Endothelial cell of umbilical vein (primary cell): ENCODE results near the gene SLAMF6. TPM values are rescaled to one million over a fixed set of nuclear protein-coding genes. Genes with fewer than 3 reads are reported as not detected.

ENCODE experiments used
- BruUV-seq: library from RNA; stranded (reverse); fragments of 400-500 nt; replicated peaks from 2 replicates; lab custom pipeline; 2021; lab: Mats Ljungman, UMichigan
- CTCF ChIA-PET: fragments of 300-600, 350-600 bp; sonication (Branson Sonifier 250); formaldehyde crosslinking; loops from one replicate; lab custom pipeline; 2021; ENCODE audit warnings: antibody characterized with exemption, inconsistent platforms; lab: Charles Lee
- POLR2A ChIA-PET: fragments of 300-600, 350-600 bp; sonication (Branson Sonifier 250); formaldehyde crosslinking; loops from one replicate; lab custom pipeline; 2021; ENCODE audit warnings: antibody characterized with exemption, inconsistent platforms; lab: Charles Lee
- DNase-seq: peaks from one replicate; pipeline ENCODE4 v3.0.0-alpha.2; 2011; ENCODE audit warnings: low read depth, low spot score
- FAIRE-seq: peaks from 2 replicates; lab custom pipeline; 2011; peaks lifted over from hg19 to GRCh38; lab: Jason Lieb, UNC
- H2AFZ ChIP-seq: 2 replicates; pipeline ENCODE4 v1.6.0; 2012; ENCODE audit warnings: low read depth, low read length, control low read depth, inconsistent platforms
- H3K27ac ChIP-seq: 2 replicates; pipeline ENCODE4 v1.5.1; 2011; ENCODE audit warnings: low read depth, mild to moderate bottlenecking, control low read depth, low read length, moderate library complexity; ENCODE audit not compliant: insufficient read depth
- H3K27me3 ChIP-seq, 2 experiments: 2 replicates each; pipeline versions ENCODE4 v1.6.0 to v1.6.1; 2011; ENCODE audit warnings: low read length in 2 of 2, mixed read lengths in 1 of 2; ENCODE audit not compliant: control insufficient read depth in 2 of 2, insufficient read depth in 2 of 2
- H3K36me3 ChIP-seq, 2 experiments: 2 replicates in 1 of 2; 3 replicates in 1 of 2; pipeline ENCODE4 v1.5.1; 2011; ENCODE audit warnings: low read length in 2 of 2, mild to moderate bottlenecking in 1 of 2, moderate library complexity in 1 of 2; ENCODE audit not compliant: control insufficient read depth in 2 of 2, insufficient read depth in 2 of 2; ENCODE audit errors: extremely low read depth in 1 of 2
- H3K4me1 ChIP-seq: 3 replicates; pipeline ENCODE4 v1.5.1; 2011; ENCODE audit warnings: mild to moderate bottlenecking, low read length; ENCODE audit not compliant: control insufficient read depth, insufficient read depth; ENCODE audit errors: extremely low read depth
- H3K4me2 ChIP-seq: 2 replicates; pipeline ENCODE4 v1.6.1; 2011; ENCODE audit warnings: low read length, control low read depth, mixed read lengths; ENCODE audit not compliant: insufficient read depth
- H3K4me3 ChIP-seq, 3 experiments: fragments of 200-600 bp in 1 of 3; sonication (generic), shearing (Covaris generic) in 1 of 3; replicated peaks in 1 of 3; 2 replicates each; pipeline ENCODE4 v1.5.1; 2011 to 2016; ENCODE audit warnings: control low read depth in 3 of 3, low read length in 3 of 3, mild to moderate bottlenecking in 2 of 3, inconsistent platforms in 1 of 3, low read depth in 1 of 3, moderate library complexity in 1 of 3; ENCODE audit not compliant: insufficient read depth in 1 of 3
- H3K79me2 ChIP-seq: 2 replicates; pipeline ENCODE4 v1.6.0; 2012; ENCODE audit warnings: low read length, inconsistent platforms; ENCODE audit not compliant: control insufficient read depth, insufficient read depth
- H3K9ac ChIP-seq: replicated peaks from 2 replicates; pipeline ENCODE3; 2011; ENCODE audit warnings: low read length, control low read depth; ENCODE audit not compliant: insufficient read depth; ENCODE audit errors: extremely low read depth
- H3K9me1 ChIP-seq: replicated peaks from 3 replicates; pipeline ENCODE4 v1.6.0; 2011; ENCODE audit warnings: mild to moderate bottlenecking, low read length; ENCODE audit not compliant: control insufficient read depth, insufficient read depth; ENCODE audit errors: extremely low read depth
- H3K9me3 ChIP-seq: replicated peaks from 2 replicates; pipeline ENCODE4 v1.5.1; 2012; ENCODE audit warnings: low read length, inconsistent platforms; ENCODE audit not compliant: control insufficient read depth, insufficient read depth
- H4K20me1 ChIP-seq: replicated peaks from 2 replicates; pipeline ENCODE3; 2011; ENCODE audit warnings: mild to moderate bottlenecking, low read length; ENCODE audit not compliant: control insufficient read depth, insufficient read depth; ENCODE audit errors: extremely low read depth
- CTCF ChIP-seq, 2 donors: IDR thresholded peaks; 1 replicate in 1 of 2; 2 replicates in 1 of 2; pipeline ENCODE4 v1.5.1; 2011; ENCODE audit warnings: low read length in 2 of 2, mild to moderate bottlenecking in 2 of 2, moderate library complexity in 2 of 2, control low read depth in 1 of 2, inconsistent platforms in 1 of 2, low read depth in 1 of 2; ENCODE audit not compliant: insufficient read depth in 1 of 2; ENCODE audit errors: extremely low read depth in 1 of 2
- EZH2 ChIP-seq: IDR thresholded peaks from 2 replicates; pipeline ENCODE4 v1.6.1; 2012; ENCODE audit warnings: borderline replicate concordance, low read depth, mild to moderate bottlenecking, moderate library complexity, low read length, inconsistent platforms; ENCODE audit not compliant: severe bottlenecking
- FOS ChIP-seq: IDR thresholded peaks from 2 replicates; pipeline ENCODE4 v1.6.1; 2011; ENCODE audit warnings: mild to moderate bottlenecking, low read length, moderate library complexity, borderline replicate concordance; ENCODE audit not compliant: insufficient read depth
- GATA2 ChIP-seq: IDR thresholded peaks from 2 replicates; pipeline ENCODE4 v1.7.0; 2011; ENCODE audit warnings: low read depth, mild to moderate bottlenecking, moderate library complexity, mixed read lengths, low read length; ENCODE audit not compliant: insufficient read length, insufficient read depth
- JUN ChIP-seq: IDR thresholded peaks from 2 replicates; pipeline ENCODE4 v1.6.1; 2011; ENCODE audit warnings: borderline replicate concordance, low read depth; ENCODE audit not compliant: insufficient read length, insufficient read depth
- MAX ChIP-seq: IDR thresholded peaks from 2 replicates; pipeline ENCODE4 v1.6.1; 2011; ENCODE audit not compliant: insufficient read depth, insufficient read length
- MYC ChIP-seq: IDR thresholded peaks from one replicate; pipeline ENCODE4 v1.6.1; 2011; ENCODE audit warnings: mild to moderate bottlenecking, low read depth, low read length
- POLR2A ChIP-seq: IDR thresholded peaks from 2 replicates; pipeline ENCODE4 v1.6.1; 2012; ENCODE audit warnings: low read depth, mild to moderate bottlenecking, control low read depth, low read length
- POLR2AphosphoS5 ChIP-seq: IDR thresholded peaks from 2 replicates; pipeline ENCODE4 v1.6.1; 2012; ENCODE audit warnings: low read depth, mild to moderate bottlenecking, control low read depth, low read length, moderate library complexity; ENCODE audit not compliant: insufficient read depth
- dilution Hi-C: fragments of 300-500 bp; cut with MboI; formaldehyde crosslinking; loops from one replicate; pipeline ENCODE4 v1.15.0; 2019; ENCODE audit warnings: low sequenced_read_pairs; ENCODE audit not compliant: extremely low pct_ligation_motif_present
- intact Hi-C: fragments of 100-400 bp; cut with micrococcal nuclease; formaldehyde crosslinking; loops from one replicate; pipeline ENCODE4 v1.10.0; 2022
- polyA plus RNA-seq, 4 experiments: library from polyadenylated mRNA; depleted of rRNA in 3 of 4; stranded (reverse) in 3 of 4; unstranded in 1 of 4; fragments of >200 nt; gene quantifications; 2 replicates each; pipeline versions ENCODE4 v1.2.1 to v1.2.3, GENCODE V29; 2011 to 2012; ENCODE audit warnings: missing spikeins in 1 of 4
- total RNA-seq: library from RNA; stranded (reverse); gene quantifications from 2 replicates; pipeline ENCODE4 v1.2.3, GENCODE V29; 2021

The SLAMF6 gene
- total and polyA plus RNA-seq, 2 donors (not counting 3 experiments of a cell fraction or from before 2014, with no cell fraction given), result not detected

GRCh38 chr1:160454371-160455152, 68.5 kb downstream of the SLAMF6 start:
- CTCF ChIA-PET, result no interaction called here
- BruUV-seq, result no TSS peak

GRCh38 chr1:160453443-160453842, 69.6 kb downstream of the SLAMF6 start:
- Histone ChIP-seq H3K27ac (no peak overlapping the region), H3K36me3 (no peaks in the 10 kb centered on the region), H3K9ac (no peak overlapping the region), H3K9me1 (no peaks in the 10 kb centered on the region), H3K4me3 (no peak overlapping the region), H3K9me3 (no peaks in the 10 kb centered on the region), H3K4me2 (no peak overlapping the region), H3K79me2 (no peaks in the 10 kb centered on the region), H3K27me3 (peaks cover 0 to 8% of the 10 kb centered on the region in 2 experiments), H3K4me1 (no peaks in the 10 kb centered on the region), H4K20me1 (no peaks in the 10 kb centered on the region), H2AFZ (no peak overlapping the region)
- CTCF ChIA-PET, result no interaction called here
- FAIRE-seq (no peak), DNase-seq (no peak)
- BruUV-seq, result no TSS peak
- dilution Hi-C loops (no loop called here), intact Hi-C loops (no loop called here)
- TF ChIP-seq CTCF (IDR thresholded peaks at IDR 0.05; ENCODE audit: extremely low read depth in 1 of 2, insufficient read depth in 1 of 2, low read depth in 1 of 2, low read length in 2 of 2) (no peak), POLR2AphosphoS5 (no peak), MYC (no peak), EZH2 (no peak), MAX (no peak), POLR2A (no peak), GATA2 (no peak), JUN (no peak)
- POLR2A ChIA-PET, result no interaction called here

More at GRCh38 chr1:160454371-160455152, 68.5 kb downstream of the SLAMF6 start:
- TF ChIP-seq MYC (no peak), GATA2 (no peak), POLR2AphosphoS5 (no peak), EZH2 (no peak), FOS (no peak), MAX (no peak), POLR2A (no peak)
- Histone ChIP-seq H3K27ac (no peak overlapping the region), H3K9me3 (no peaks in the 10 kb centered on the region), H2AFZ (no peak overlapping the region), H3K79me2 (no peaks in the 10 kb centered on the region), H4K20me1 (no peaks in the 10 kb centered on the region), H3K9ac (no peak overlapping the region), H3K4me3 (no peak overlapping the region), H3K4me1 (no peaks in the 10 kb centered on the region), H3K36me3 (no peaks in the 10 kb centered on the region), H3K4me2 (no peak overlapping the region), H3K9me1 (no peaks in the 10 kb centered on the region), H3K27me3 (peaks cover 0 to 10% of the 10 kb centered on the region in 2 experiments)
- POLR2A ChIA-PET, result no interaction called here
- DNase-seq (no peak), FAIRE-seq (no peak)
- intact Hi-C loops (no loop called here), dilution Hi-C loops (no loop called here)
